Stimulated activated naive B cell treated with anti-CD40 and anti-IgM and Interleukin-4, amounts not matched to agents 10 μg/mL and 1 μg/mL and 100 μg/mL, for 72 hours (primary cell): Measurements from ENCODE around the gene SMAD7.

Experiments
- ATAC-seq, 2 donors: fragments of 150-1000 bp; cut with Tn5 transposase; replicated peaks; 2 replicates each; pipeline ENCODE4 v1.10.0; 2021; ENCODE audit warnings: moderate library complexity in 1 of 2
- DNase-seq: peaks from one replicate; pipeline ENCODE4 v3.0.0; 2021
- H3K27ac Mint-ChIP-seq: one replicate; pipeline ENCODE4 v1.8.0; 2022; ENCODE audit warnings: mild to moderate bottlenecking, mixed read lengths
- H3K27me3 Mint-ChIP-seq, 2 donors: one replicate each; pipeline ENCODE4 v1.8.0; 2022; ENCODE audit warnings: mixed read lengths in 2 of 2
- H3K36me3 Mint-ChIP-seq, 2 donors: one replicate each; pipeline ENCODE4 v1.8.0; 2022; ENCODE audit warnings: mixed read lengths in 2 of 2, mild to moderate bottlenecking in 1 of 2
- H3K4me1 Mint-ChIP-seq, 2 donors: one replicate each; pipeline ENCODE4 v1.8.0; 2022; ENCODE audit warnings: mixed read lengths in 2 of 2, mild to moderate bottlenecking in 1 of 2
- H3K4me3 Mint-ChIP-seq, 2 donors: one replicate each; pipeline ENCODE4 v1.8.0; 2022; ENCODE audit warnings: mild to moderate bottlenecking in 2 of 2, mixed read lengths in 2 of 2, moderate library complexity in 1 of 2
- H3K9me3 Mint-ChIP-seq, 2 donors: one replicate each; pipeline ENCODE4 v1.8.0; 2022; ENCODE audit warnings: mixed read lengths in 2 of 2, mild to moderate bottlenecking in 1 of 2

Gene SMAD7

DNA sequence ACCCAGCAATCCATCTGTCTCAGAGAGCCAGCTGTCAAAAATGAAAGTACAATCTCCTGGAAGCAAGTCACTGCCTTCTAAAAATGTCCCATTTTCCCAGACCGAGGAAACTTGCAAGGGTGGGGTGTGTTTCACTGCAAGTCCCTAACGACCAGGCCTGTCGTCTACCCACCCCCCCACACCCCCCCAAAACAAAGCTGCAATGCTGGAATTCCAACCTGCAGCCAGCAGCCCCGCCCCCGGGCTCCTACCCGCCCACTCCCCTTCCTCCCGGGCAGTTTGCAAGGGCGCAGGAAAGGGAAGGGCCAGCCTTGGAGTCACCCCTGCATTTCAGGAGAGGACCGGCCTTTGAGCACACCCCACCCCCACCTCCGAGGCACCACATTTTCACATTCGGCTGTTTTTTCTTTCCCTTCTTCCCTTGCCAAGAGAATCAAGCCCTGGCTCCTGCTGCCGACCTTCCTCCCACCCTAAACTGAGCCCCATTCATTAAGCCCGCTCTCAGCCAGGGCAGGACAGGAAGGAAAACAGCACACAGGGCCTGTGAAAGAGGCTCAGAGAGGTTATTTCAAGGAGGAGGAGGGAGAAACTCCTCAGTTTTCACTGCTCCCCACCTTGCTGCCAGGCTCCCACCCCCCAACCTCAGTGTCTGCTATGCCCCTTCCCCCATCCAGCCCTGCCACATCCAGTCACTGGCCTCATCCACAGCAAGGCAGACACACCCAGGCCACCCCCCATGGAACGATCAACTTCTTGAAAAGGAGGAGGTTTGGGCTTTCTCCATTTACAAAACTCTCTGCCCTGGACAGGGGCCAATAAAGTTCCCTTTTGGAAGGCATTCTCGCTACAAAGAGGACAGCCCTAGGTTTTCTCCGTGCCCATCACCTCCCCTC, 11.3 kb downstream of the SMAD7 start:
- DNase-seq (no peak), ATAC-seq (no peak)
- peak overlapping the region; percentile 27 for H3K27ac Mint-ChIP-seq
- peaks cover 75 to 92% of the 10 kb centered on the region in 2 donors for H3K4me1 Mint-ChIP-seq
- H3K4me3 Mint-ChIP-seq, result peak overlapping the region; percentile 9 to 17
- peaks cover 55 to 84% of the 10 kb centered on the region in 2 donors for H3K36me3 Mint-ChIP-seq
- no peaks in the 10 kb centered on the region for H3K27me3 Mint-ChIP-seq
- H3K9me3 Mint-ChIP-seq, result no peaks in the 10 kb centered on the region

DNA sequence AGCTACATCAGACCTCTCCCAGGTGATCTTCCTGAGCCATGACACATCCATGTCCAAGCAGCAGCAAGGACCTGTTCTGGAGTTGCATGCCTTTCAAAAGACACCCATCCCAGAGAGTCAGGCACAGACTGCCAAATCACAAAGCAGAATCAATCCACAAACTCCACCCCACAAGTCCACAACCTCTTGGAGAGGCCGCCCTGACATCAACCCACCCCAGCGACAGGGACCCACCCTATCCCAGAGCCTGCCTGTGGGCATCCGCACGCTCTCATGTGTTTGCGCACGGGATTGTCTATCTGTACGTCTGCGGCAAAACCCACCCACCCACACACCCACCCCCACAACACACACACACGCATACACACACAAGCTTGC, 11.9 kb downstream of the SMAD7 start:
- H3K9me3 Mint-ChIP-seq, result no peaks in the 10 kb centered on the region
- H3K27me3 Mint-ChIP-seq, result no peaks in the 10 kb centered on the region
- no peak overlapping the region for H3K27ac Mint-ChIP-seq
- DNase-seq (no peak), ATAC-seq (no peak)
- peaks cover 76 to 92% of the 10 kb centered on the region in 2 donors for H3K4me1 Mint-ChIP-seq
- H3K4me3 Mint-ChIP-seq, result no peak overlapping the region
- H3K36me3 Mint-ChIP-seq, result peaks cover 54 to 81% of the 10 kb centered on the region in 2 donors

DNA sequence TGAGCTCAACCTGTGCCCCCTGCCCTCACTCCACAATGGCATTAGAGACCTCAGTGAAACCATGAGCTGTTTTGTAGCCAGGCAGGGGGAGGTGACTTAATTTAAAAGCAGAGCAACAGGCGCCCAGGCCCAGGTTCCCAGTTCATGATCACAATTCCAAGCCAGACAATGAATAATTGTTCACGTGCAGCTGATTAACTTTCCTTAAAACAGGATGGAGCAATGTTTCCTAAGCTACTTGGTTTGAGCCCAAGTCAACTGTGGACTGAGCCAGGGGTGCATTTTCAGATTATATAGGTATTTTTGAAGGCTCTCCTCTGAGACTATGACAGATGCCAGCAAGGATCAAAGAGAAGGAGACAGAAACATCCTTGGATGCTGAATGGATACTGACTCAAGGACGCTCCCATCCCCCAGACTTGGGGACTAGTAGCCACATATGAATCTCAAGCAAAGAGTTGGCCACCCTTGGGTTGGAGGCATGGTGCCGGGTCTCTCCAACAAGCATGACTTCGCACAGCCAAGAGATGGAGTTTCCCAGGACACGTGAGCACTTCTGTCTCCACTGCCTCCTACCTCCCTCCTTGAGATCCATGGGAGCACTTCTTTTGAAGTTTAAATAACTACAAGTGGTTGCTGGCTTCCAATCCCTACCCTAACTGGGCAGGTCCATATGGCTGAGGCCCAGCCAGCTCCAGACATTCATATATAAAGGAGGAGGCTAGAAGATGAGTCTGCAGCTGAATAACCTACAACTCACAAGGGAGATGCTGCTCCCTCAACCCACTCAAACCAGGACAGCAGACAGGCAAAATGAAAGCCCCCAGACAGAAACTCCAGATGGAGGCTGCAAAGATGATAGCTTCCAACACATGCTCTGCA, 12.7 kb downstream of the SMAD7 start:
- no peak for DNase-seq
- Mint-ChIP-seq H3K36me3 (peaks cover 47 to 79% of the 10 kb centered on the region in 2 donors), H3K4me3 (no peak overlapping the region), H3K4me1 (peaks cover 74 to 92% of the 10 kb centered on the region in 2 donors), H3K27me3 (no peaks in the 10 kb centered on the region), H3K27ac (no peak overlapping the region), H3K9me3 (no peaks in the 10 kb centered on the region)
- ATAC-seq, result no peak

DNA sequence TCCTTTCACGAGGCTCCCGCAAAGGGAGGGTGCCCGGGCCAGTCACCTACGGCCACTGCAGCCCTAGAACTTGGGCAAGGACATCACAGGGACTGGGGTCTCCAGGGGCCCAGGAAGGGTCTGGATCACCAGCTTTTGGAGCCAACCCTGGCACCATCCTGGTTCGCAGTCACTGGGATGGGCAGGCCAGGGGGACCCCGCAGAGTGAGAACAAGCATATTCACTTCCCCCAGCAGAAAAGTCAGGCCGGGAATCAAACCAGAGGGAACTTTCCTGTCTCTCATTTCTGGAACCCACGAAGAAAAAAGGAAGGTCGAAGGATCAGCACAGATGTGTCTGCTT, 15.4 kb downstream of the SMAD7 start:
- no peak for DNase-seq
- Mint-ChIP-seq H3K9me3 (no peaks in the 10 kb centered on the region), H3K27me3 (no peaks in the 10 kb centered on the region), H3K27ac (peak overlapping the region; percentile 88), H3K36me3 (peaks cover 42 to 79% of the 10 kb centered on the region in 2 donors), H3K4me1 (peaks cover 75 to 94% of the 10 kb centered on the region in 2 donors), H3K4me3 (peak overlapping the region; percentile 75 to 77)
- peak in 1 of 2 donors; percentile 5 for ATAC-seq

DNA sequence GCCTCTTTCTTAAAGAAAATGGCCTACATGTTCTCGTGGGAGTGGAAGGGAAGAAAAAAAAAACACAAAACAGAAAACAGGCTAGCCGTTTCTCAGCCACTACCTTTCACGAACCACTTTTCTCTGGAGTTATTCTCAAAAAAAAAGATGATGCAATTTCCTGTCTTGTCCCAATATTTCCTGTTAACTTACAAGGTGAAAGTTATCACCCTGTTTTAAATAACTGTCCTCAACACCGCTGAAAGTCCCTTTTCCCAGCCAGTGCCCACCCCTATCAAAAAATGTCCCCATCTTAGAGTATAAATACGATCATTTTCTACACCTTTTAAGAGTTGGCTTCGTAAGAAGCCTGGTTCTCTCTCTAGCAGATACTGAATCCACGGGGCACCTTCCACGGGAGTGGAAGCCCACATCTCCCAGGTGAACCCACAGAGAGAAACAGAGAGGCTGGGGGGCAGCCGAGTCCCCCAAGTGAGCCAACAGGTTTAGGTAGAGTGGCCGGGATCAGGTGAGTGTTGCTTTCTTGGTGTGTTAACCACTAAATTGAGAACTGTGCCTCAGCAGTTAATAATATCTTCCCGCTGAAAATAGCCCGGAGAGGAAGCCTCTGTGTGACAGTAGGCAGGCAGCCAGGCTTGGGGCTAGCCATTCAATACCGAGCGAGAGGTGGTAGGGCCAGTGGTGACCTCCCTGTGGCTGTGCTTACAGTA, 15.9 kb downstream of the SMAD7 start:
- H3K36me3 Mint-ChIP-seq, result peaks cover 43 to 78% of the 10 kb centered on the region in 2 donors
- peaks cover 78 to 94% of the 10 kb centered on the region in 2 donors for H3K4me1 Mint-ChIP-seq
- ATAC-seq (peak; percentile 40 to 56), DNase-seq (no peak)
- peak overlapping the region; percentile 75 to 77 for H3K4me3 Mint-ChIP-seq
- no peaks in the 10 kb centered on the region for H3K27me3 Mint-ChIP-seq
- no peaks in the 10 kb centered on the region for H3K9me3 Mint-ChIP-seq
- peak overlapping the region; percentile 88 for H3K27ac Mint-ChIP-seq

DNA sequence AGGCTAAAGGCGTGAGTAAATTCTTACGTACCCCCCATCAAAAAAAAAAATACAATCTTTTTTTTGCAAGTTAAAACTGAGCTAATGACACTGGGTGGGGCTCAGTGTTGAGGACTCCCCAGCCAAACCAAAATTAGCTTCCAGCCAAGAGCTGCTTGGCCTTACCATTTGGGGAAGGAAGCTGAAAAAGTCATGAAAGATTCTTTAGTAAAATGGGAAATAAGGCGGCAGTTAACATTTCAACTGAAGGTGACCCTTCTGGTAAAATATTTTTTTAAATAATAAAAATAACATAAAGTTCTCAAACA, 16.4 kb downstream of the SMAD7 start:
- Mint-ChIP-seq H3K4me1 (peaks cover 74 to 94% of the 10 kb centered on the region in 2 donors), H3K4me3 (peak overlapping the region; percentile 48 to 75), H3K27ac (peak overlapping the region; percentile 71), H3K27me3 (no peaks in the 10 kb centered on the region), H3K36me3 (peaks cover 38 to 76% of the 10 kb centered on the region in 2 donors), H3K9me3 (no peaks in the 10 kb centered on the region)
- DNase-seq, result no peak
- ATAC-seq, result no peak

DNA sequence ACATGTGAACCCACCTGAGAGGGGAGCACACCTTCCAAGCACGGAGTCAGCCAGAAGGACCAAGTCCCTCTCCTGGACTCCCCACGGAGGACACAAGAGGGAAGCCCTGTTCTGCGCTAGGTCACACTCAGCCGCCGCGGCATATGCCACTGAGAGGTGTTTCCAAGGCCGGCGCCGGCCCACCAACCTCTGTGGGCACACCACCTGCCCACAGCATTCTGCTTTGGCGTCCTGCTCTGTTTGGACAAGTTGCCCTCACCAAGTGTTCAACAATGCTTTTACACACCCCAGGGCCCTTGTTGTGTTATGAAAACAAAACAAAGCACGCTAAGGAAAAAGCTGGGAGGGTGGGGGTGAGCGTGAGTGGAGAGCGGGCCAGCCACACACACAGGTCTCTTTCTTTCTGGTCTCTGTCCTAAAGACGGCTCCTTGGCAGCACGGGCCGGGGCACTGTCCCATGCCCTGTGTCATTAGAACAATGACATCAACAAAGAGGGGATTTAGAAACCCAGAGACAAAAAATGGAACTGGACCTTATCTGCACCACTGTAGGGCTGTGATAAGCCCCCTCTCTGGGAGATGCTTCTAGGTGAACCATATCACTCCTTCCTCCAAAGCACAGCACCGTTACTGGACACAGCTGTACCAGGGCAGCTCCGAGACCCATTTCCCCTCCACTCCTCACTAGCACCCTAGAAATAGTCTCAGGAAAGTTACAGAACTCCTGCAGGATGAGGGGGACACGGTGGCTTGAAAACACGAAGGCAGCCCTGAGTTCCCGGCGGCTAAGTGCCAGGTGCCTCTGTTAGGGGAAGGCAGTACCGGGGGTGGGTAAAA, 17.0 kb downstream of the SMAD7 start:
- DNase-seq (no peak), ATAC-seq (no peak)
- Mint-ChIP-seq H3K36me3 (peaks cover 37 to 76% of the 10 kb centered on the region in 2 donors), H3K4me1 (peaks cover 79 to 97% of the 10 kb centered on the region in 2 donors), H3K4me3 (peak overlapping the region; percentile 48 to 75), H3K27ac (peak overlapping the region; percentile 95), H3K27me3 (no peaks in the 10 kb centered on the region), H3K9me3 (no peaks in the 10 kb centered on the region)

DNA sequence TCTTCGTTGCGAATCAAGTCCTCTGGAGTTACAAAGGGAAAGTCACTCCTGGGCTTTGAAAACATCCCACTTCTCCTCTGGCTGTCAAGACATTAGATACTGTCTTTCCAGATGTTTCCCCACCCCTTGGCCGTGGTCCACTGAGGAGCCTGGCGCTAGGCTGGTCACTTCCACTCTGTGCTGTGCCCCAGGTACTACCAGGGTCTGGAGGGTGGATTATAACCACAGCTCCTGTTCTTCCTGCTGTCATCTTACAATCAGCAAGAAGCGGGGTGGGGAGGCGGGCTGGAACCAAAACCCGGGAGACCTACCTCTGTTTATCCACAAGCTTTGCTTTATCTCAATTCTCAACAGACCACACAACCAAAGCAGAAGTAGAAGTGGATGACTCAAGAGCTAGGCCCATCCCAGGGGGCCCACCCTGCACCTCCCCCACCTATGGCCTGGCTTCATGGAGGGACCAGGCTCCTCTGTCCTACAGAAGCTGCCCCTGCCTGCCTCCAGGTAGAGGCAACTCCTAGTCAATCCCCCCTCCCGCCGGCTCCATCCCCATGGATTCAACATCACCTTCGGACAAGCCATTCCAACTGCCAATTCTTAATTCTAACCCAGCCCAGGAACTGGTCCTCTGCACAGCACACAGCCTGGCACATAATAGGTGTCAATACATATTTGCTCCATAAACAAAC, 17.8 kb downstream of the SMAD7 start:
- Mint-ChIP-seq H3K27me3 (no peaks in the 10 kb centered on the region), H3K4me3 (peak overlapping the region; percentile 68 to 70), H3K9me3 (no peaks in the 10 kb centered on the region), H3K4me1 (peaks cover 76 to 97% of the 10 kb centered on the region in 2 donors), H3K27ac (peak overlapping the region; percentile 95), H3K36me3 (peaks cover 33 to 72% of the 10 kb centered on the region in 2 donors)
- no peak for DNase-seq
- ATAC-seq, result peak; percentile 63 to 70

DNA sequence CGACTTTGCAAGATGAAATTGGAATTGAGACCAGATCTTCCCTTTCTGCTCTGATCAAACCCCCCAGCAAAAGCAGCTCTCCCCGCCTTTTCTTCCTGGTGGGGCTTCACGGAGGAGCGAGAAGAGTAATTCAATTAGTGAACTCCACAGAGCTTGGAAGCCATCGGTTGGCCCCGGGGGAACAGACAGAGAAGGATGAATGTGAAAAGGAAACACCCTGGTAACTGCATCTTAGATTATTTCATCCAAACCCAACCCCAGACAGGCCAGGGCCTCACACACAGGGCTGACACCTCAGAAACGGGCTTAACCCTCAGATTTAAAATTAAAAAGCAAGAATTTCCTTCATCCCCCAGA, 18.3 kb downstream of the SMAD7 start:
- H3K9me3 Mint-ChIP-seq, result no peaks in the 10 kb centered on the region
- H3K27ac Mint-ChIP-seq, result peak overlapping the region; percentile 95
- no peaks in the 10 kb centered on the region for H3K27me3 Mint-ChIP-seq
- peak overlapping the region; percentile 68 to 70 for H3K4me3 Mint-ChIP-seq
- no peak for DNase-seq
- peaks cover 35 to 71% of the 10 kb centered on the region in 2 donors for H3K36me3 Mint-ChIP-seq
- no peak for ATAC-seq
- H3K4me1 Mint-ChIP-seq, result peaks cover 76 to 97% of the 10 kb centered on the region in 2 donors

DNA sequence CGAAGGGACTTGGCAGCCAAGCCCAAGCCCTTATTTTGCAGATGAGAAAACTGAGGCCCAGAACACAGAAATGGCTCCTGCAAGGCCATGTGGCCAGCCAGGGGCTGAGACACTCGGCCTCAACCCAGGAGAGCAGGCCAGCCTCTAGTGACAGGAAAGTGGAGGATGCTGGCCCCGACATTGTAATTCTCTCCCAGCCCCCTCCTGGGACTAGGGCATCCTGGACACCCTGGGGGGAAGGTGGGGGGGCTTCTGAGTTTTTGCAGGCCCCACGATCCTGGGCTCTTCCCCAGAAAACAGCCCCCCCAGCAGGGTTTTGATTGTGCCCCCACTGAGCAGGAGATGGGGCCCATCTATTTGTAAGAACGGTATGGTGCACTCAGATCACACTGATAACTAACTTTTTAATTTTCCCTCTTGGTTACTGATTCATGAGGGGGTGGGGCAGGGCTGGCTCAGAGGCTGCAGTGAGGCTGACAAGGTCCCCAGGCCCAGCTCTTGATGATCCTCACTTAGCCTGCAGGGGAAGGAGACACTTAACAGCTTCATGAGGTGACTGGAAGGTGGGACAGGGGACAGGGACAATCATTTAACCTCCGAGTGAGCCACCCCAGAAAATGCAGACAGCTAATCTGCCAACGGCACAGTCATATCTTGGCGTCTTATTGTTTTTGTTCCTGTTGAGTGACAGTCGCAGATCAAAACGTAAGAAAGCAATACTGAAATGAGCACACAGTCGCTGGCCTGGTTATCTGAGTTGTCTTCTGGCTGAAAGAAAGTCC, 18.9 kb downstream of the SMAD7 start:
- H3K36me3 Mint-ChIP-seq, result peaks cover 33 to 73% of the 10 kb centered on the region in 2 donors
- no peaks in the 10 kb centered on the region for H3K9me3 Mint-ChIP-seq
- H3K27ac Mint-ChIP-seq, result peak overlapping the region; percentile 95
- no peak for DNase-seq
- peaks cover 75 to 99% of the 10 kb centered on the region in 2 donors for H3K4me1 Mint-ChIP-seq
- no peaks in the 10 kb centered on the region for H3K27me3 Mint-ChIP-seq
- peak overlapping the region; percentile 68 to 70 for H3K4me3 Mint-ChIP-seq
- peak; percentile 15 to 36 for ATAC-seq

DNA sequence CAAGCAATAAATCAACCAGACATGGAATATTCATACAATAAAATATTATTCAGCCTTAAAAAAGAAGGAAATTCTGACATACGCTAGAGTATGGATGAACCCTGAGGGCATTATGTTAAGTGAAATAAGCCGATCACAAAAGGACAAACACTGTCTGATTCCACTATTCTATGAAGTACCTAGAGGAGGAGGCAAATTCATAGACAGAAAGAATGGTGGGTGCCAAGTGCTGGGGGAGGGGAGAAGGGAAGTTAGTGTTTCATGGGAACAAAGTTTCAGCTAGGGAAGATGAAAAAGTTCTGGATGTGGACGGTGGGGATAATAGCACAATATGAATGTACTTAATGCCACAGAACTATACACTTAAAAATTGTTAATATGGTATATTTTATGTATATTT, 19.8 kb downstream of the SMAD7 start:
- DNase-seq (no peak), ATAC-seq (no peak)
- H3K27me3 Mint-ChIP-seq, result no peaks in the 10 kb centered on the region
- H3K4me3 Mint-ChIP-seq, result no peak overlapping the region
- H3K27ac Mint-ChIP-seq, result no peak overlapping the region
- H3K9me3 Mint-ChIP-seq, result no peaks in the 10 kb centered on the region
- peaks cover 30 to 71% of the 10 kb centered on the region in 2 donors for H3K36me3 Mint-ChIP-seq
- peaks cover 73 to 100% of the 10 kb centered on the region in 2 donors for H3K4me1 Mint-ChIP-seq

DNA sequence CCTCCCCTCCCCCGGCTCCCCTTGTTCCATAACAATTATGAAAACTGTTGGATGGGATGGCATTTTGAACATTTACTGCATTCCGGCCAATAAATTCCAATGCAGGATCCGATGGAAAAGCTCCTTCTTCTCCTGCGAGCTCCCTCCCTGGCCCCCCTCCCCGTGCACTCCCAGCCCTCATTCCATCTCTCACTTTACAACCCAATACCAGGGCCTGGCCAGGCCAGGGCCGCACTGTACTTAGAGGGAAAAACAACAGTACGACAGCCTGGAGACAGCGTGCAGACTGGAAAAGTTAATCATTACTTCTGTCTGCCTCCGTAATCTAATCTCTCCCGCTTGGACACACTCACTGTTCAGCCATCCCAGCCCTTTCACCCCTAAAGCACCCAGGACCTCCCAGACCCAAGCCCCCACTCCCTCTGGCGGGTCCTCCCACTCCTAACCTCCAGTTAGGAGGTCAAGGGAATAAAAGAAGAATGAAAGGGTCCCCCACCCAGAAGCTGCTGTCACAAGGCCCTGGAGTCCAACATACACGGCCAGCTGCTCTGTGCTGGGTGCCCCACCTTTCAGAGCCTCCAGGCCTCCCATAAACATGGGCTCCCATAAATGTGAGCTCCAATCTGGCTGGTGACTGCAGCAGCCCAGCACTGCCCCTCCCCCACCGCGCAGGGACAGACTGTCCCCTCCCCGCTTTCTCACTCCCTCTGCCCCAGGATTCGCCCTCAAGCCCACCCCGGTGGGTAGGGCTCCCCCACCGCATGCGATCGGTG, 20.6 kb downstream of the SMAD7 start:
- no peak for ATAC-seq

More for the DNA sequence above, 20.6 kb downstream of the SMAD7 start:
- DNase-seq, result no peak
- Mint-ChIP-seq H3K27me3 (no peaks in the 10 kb centered on the region), H3K4me3 (peak overlapping the region; percentile 52 to 56), H3K27ac (peak overlapping the region; percentile 63), H3K9me3 (no peaks in the 10 kb centered on the region), H3K4me1 (peaks cover 68 to 100% of the 10 kb centered on the region in 2 donors), H3K36me3 (peaks cover 24 to 66% of the 10 kb centered on the region in 2 donors)
